Measurements from ENCODE around the gene LASP1NB.

DNA sequence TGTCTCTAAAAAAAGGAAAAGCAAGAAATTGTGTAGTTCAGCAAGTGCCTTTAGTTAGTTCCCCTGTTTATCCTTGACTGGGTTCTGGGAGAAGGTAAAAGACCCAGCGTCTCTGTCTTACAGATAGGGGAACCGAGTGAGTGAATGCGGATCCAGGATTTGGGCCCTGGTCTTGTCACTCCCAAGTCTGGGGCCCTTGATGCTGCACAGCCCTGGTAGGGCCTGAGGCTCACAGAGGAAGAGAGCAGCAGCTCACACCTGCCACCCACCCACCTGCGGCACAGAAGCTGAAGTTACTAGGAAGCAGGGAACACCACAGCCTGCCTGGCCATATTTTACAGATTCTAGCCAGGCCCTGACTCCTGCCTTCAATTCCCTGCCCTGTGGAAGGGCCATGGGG is 33.3 kb upstream of the LASP1NB start:
- TF ChIP-seq POLR2AphosphoS2 (IDR thresholded peaks at IDR 0.05; ENCODE audit: low read depth, low read length): no peak
- TF ChIP-seq MXI1 (IDR thresholded peaks at IDR 0.05; ENCODE audit: borderline replicate concordance, low read depth, low read length): no peak

All from HepG2 (cell line).